HFF-Myc (cell line): ENCODE measurements around the gene PPP1R2.

Experiments used
- DNase-seq: peaks from one replicate; pipeline ENCODE4 v3.0.0-alpha.2; 2011; ENCODE audit warnings: low read depth; ENCODE audit errors: extremely low read depth
- H3K4me3 ChIP-seq: replicated peaks from 2 replicates; pipeline ENCODE4 v1.5.1; 2011; ENCODE audit warnings: low read depth, mild to moderate bottlenecking, control low read depth, low read length
- TF ChIP-seq, protein P1 (sequence below): IDR thresholded peaks from 2 replicates; pipeline ENCODE4 v1.5.1; 2012; ENCODE audit warnings: mild to moderate bottlenecking, low read depth, low read length, control low read depth; ENCODE audit errors: missing control alignments

The PPP1R2 gene

DNA sequence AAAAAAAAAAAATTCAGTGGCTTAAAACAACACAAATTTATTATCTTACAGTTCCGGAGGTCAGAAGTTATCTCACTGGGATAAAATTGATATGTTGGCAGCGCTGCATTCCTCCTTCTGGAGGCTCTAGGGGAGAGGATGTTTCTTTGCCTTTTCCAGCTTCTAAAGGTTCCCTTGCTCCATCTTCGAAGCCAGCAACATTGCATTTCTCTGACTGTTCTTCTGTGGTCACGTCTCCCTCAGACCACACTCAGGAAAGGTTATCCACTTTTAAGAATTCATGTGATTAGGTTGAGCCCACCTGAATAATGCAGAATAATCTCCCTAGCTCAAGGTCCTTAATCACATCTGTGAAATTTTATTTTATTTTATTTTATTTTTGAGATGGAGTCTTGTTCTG lies 76.9 kb downstream of the PPP1R2 start:
- no peak for DNase-seq
- TF ChIP-seq, protein P1, sequence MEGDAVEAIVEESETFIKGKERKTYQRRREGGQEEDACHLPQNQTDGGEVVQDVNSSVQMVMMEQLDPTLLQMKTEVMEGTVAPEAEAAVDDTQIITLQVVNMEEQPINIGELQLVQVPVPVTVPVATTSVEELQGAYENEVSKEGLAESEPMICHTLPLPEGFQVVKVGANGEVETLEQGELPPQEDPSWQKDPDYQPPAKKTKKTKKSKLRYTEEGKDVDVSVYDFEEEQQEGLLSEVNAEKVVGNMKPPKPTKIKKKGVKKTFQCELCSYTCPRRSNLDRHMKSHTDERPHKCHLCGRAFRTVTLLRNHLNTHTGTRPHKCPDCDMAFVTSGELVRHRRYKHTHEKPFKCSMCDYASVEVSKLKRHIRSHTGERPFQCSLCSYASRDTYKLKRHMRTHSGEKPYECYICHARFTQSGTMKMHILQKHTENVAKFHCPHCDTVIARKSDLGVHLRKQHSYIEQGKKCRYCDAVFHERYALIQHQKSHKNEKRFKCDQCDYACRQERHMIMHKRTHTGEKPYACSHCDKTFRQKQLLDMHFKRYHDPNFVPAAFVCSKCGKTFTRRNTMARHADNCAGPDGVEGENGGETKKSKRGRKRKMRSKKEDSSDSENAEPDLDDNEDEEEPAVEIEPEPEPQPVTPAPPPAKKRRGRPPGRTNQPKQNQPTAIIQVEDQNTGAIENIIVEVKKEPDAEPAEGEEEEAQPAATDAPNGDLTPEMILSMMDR, result no peak

More for the DNA sequence above, 76.9 kb downstream of the PPP1R2 start:
- no peak overlapping the region for H3K4me3 ChIP-seq
